Measurements from ENCODE around the gene GFY.

GFY gene

GRCh38 chr19:49450405-49450804 is 25.2 kb downstream of the GFY start:
- no peak overlapping the region for H3K9ac ChIP-seq
- peaks cover 24% of the 10 kb centered on the region for H3K79me2 ChIP-seq (ENCODE audit: insufficient read depth, low read depth)
- no peak overlapping the region for H2AFZ ChIP-seq (ENCODE audit: low read depth)
- no peaks in the 10 kb centered on the region for H4K20me1 ChIP-seq (ENCODE audit: insufficient read depth)
- peaks cover 28% of the 10 kb centered on the region for H3K4me1 ChIP-seq (ENCODE audit: low read depth, poor library complexity, severe bottlenecking)
- no peak for TF ChIP-seq CTCF (conservative IDR thresholded peaks at IDR 0.05; ENCODE audit: low read depth, low read length)
- H3K4me3 ChIP-seq (IDR thresholded peaks at IDR 0.05; ENCODE audit: insufficient read depth, low read depth, low read length), result no peak overlapping the region
- no peaks in the 10 kb centered on the region for H3K27me3 ChIP-seq (ENCODE audit: insufficient read depth, low read depth)
- H3K36me3 ChIP-seq (ENCODE audit: insufficient read depth), result no peaks in the 10 kb centered on the region
- peak overlapping the region; percentile 70; the same call in 1 of the 2 replicates for H3K4me2 ChIP-seq
- no peak overlapping the region for H3K27ac ChIP-seq

- peaks cover 39% of the 10 kb centered on the region for H3K4me1 ChIP-seq (ENCODE audit: low read depth, poor library complexity, severe bottlenecking)
- peaks cover 24% of the 10 kb centered on the region for H3K79me2 ChIP-seq (ENCODE audit: insufficient read depth, low read depth)
- H3K9ac ChIP-seq, result peak within 1 kb of the TSS; percentile 81; the same call in 1 of the 2 replicates
- peak within 1 kb of the TSS; percentile 70 for H3K4me2 ChIP-seq
- H2AFZ ChIP-seq (ENCODE audit: low read depth), result peak within 1 kb of the TSS; percentile 60; the same call in 1 of the 2 replicates
- no peaks in the 10 kb centered on the region for H3K36me3 ChIP-seq (ENCODE audit: insufficient read depth)
- peak within 1 kb of the TSS; percentile 88 for H3K27ac ChIP-seq
- TF ChIP-seq CTCF (conservative IDR thresholded peaks at IDR 0.05; ENCODE audit: low read depth, low read length), result no peak
- no peaks in the 10 kb centered on the region for H3K27me3 ChIP-seq (ENCODE audit: insufficient read depth, low read depth)
- H4K20me1 ChIP-seq (ENCODE audit: insufficient read depth), result no peaks in the 10 kb centered on the region
- peak within 1 kb of the TSS; percentile 39 for H3K4me3 ChIP-seq (IDR thresholded peaks at IDR 0.05; ENCODE audit: insufficient read depth, low read depth, low read length)
Observed at GRCh38 chr19:49451430-49452181, 26.4 kb downstream of the GFY start, which contains the start of gene PIH1D1. PIH1D1 (minus strand) TSS chr19:49451814; CDS start chr19:49451574, 240 bp downstream.

- H3K4me1 ChIP-seq (ENCODE audit: low read depth, poor library complexity, severe bottlenecking), result peaks cover 55% of the 10 kb centered on the region
- H3K27ac ChIP-seq, result peak within 1 kb of the TSS; percentile 88
- H3K9ac ChIP-seq, result peak within 1 kb of the TSS; percentile 81
- H3K4me2 ChIP-seq, result peak within 1 kb of the TSS; percentile 65
- H3K36me3 ChIP-seq (ENCODE audit: insufficient read depth), result no peaks in the 10 kb centered on the region
- no peak within 1 kb of the TSS for H3K4me3 ChIP-seq (IDR thresholded peaks at IDR 0.05; ENCODE audit: insufficient read depth, low read depth, low read length)
- H2AFZ ChIP-seq (ENCODE audit: low read depth), result peak within 1 kb of the TSS; percentile 59
- TF ChIP-seq CTCF (conservative IDR thresholded peaks at IDR 0.05; ENCODE audit: low read depth, low read length), result no peak
- no peaks in the 10 kb centered on the region for H3K27me3 ChIP-seq (ENCODE audit: insufficient read depth, low read depth)
- H4K20me1 ChIP-seq (ENCODE audit: insufficient read depth), result no peaks in the 10 kb centered on the region
- H3K79me2 ChIP-seq (ENCODE audit: insufficient read depth, low read depth), result peaks cover 24% of the 10 kb centered on the region
Observed at GRCh38 chr19:49453013-49453756, 28.0 kb downstream of the GFY start, which contains the start of gene ALDH16A1. ALDH16A1 (plus strand) TSS chr19:49453225; CDS start chr19:49453332, 107 bp downstream.

- H3K79me2 ChIP-seq (ENCODE audit: insufficient read depth, low read depth), result peaks cover 29% of the 10 kb centered on the region
- H3K4me1 ChIP-seq (ENCODE audit: low read depth, poor library complexity, severe bottlenecking), result peaks cover 61% of the 10 kb centered on the region
- no peak for TF ChIP-seq CTCF (conservative IDR thresholded peaks at IDR 0.05; ENCODE audit: low read depth, low read length)
- H2AFZ ChIP-seq (ENCODE audit: low read depth), result peak overlapping the region; percentile 7; the same call in 1 of the 2 replicates
- no peaks in the 10 kb centered on the region for H3K27me3 ChIP-seq (ENCODE audit: insufficient read depth, low read depth)
- H3K4me2 ChIP-seq, result peak overlapping the region; percentile 65
- H4K20me1 ChIP-seq (ENCODE audit: insufficient read depth), result no peaks in the 10 kb centered on the region
- peak overlapping the region; percentile 88 for H3K27ac ChIP-seq
- no peaks in the 10 kb centered on the region for H3K36me3 ChIP-seq (ENCODE audit: insufficient read depth)
- H3K9ac ChIP-seq, result peak overlapping the region; percentile 81
- H3K4me3 ChIP-seq (IDR thresholded peaks at IDR 0.05; ENCODE audit: insufficient read depth, low read depth, low read length), result no peak overlapping the region
Observed at GRCh38 chr19:49453757-49454240, 28.6 kb downstream of the GFY start.
